Measurements from ENCODE around the gene BTAF1. TPM values are rescaled to one million over a fixed set of nuclear protein-coding genes. Genes with fewer than 3 reads are reported as not detected.

Gene BTAF1
- total and polyA plus RNA-seq, 12 donors: 7.8 to 55.5 (median 21.3) TPM

GRCh38 chr10:91908337-91909116 lies 15.0 kb upstream of the BTAF1 start:
- H3K9me3 ChIP-seq (replicated peaks in 1 of 3): no peaks in the 10 kb centered on the region
- H3K4me1 ChIP-seq (replicated peaks in 1 of 2): peaks cover 0 to 11% of the 10 kb centered on the region in 2 donors
- peak overlapping the region; percentile 10 to 69 (median 44) for H3K4me3 ChIP-seq
- DNase-seq: peak; percentile 72 to 85 (median 81)
- no peaks in the 10 kb centered on the region for H3K36me3 ChIP-seq (replicated peaks in 1 of 2)
- peak in 1 of 2 donors; percentile 59 for TF ChIP-seq POLR2A (IDR thresholded peaks at IDR 0.05)
- TF ChIP-seq, protein P1, sequence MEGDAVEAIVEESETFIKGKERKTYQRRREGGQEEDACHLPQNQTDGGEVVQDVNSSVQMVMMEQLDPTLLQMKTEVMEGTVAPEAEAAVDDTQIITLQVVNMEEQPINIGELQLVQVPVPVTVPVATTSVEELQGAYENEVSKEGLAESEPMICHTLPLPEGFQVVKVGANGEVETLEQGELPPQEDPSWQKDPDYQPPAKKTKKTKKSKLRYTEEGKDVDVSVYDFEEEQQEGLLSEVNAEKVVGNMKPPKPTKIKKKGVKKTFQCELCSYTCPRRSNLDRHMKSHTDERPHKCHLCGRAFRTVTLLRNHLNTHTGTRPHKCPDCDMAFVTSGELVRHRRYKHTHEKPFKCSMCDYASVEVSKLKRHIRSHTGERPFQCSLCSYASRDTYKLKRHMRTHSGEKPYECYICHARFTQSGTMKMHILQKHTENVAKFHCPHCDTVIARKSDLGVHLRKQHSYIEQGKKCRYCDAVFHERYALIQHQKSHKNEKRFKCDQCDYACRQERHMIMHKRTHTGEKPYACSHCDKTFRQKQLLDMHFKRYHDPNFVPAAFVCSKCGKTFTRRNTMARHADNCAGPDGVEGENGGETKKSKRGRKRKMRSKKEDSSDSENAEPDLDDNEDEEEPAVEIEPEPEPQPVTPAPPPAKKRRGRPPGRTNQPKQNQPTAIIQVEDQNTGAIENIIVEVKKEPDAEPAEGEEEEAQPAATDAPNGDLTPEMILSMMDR (IDR thresholded peaks at IDR 0.05): peak in 4 of 6 experiments; percentile 26 to 32 (median 28)
- intact Hi-C loops (cut with DNase I): loop anchor here in 1 of 2 donors (5.0 kb wide), 1 partner anchor 151 kb away; no protein-coding TSS in a partner anchor
- 0 to 1% (median 0%) methylated on average over 18 to 93 of the region's 93 CpGs; no CpG with 5 or more reads in 1 of the 4 donors for WGBS, 4 donors
- peak overlapping the region in 4 of 5 donors; percentile 1 to 79 (median 24) for H3K27ac ChIP-seq
- H3K27me3 ChIP-seq: no peaks in the 10 kb centered on the region

GRCh38 chr10:91909117-91909677 lies 14.4 kb upstream of the BTAF1 start, which contains the start of gene FGFBP3:
FGFBP3 (minus strand) TSS chr10:91909486; CDS start chr10:91908969, 517 bp downstream.
- H3K36me3 ChIP-seq (replicated peaks in 1 of 2): no peaks in the 10 kb centered on the region
- H3K4me1 ChIP-seq (replicated peaks in 1 of 2): peaks cover 0 to 11% of the 10 kb centered on the region in 2 donors
- no peaks in the 10 kb centered on the region for H3K9me3 ChIP-seq (replicated peaks in 1 of 3)
- WGBS, 4 donors: 0 to 1% (median 1%) methylated on average over 16 to 19 of the region's 19 CpGs
- DNase-seq: peak in 5 of 7 donors; percentile 21 to 45 (median 38)
- intact Hi-C loops (cut with DNase I): loop anchor here in 1 of 2 donors (5.0 kb wide), 1 partner anchor 152 kb away; no protein-coding TSS in a partner anchor
- H3K27me3 ChIP-seq: no peaks in the 10 kb centered on the region
- H3K27ac ChIP-seq: peak within 1 kb of the TSS in 4 of 5 donors; percentile 1 to 79 (median 24)
- no peak for TF ChIP-seq POLR2A (IDR thresholded peaks at IDR 0.05)
- TF ChIP-seq, protein P1 (IDR thresholded peaks at IDR 0.05): peak in 1 of 6 experiments; percentile 4
- peak within 1 kb of the TSS; percentile 10 to 69 (median 63) for H3K4me3 ChIP-seq

DNA sequence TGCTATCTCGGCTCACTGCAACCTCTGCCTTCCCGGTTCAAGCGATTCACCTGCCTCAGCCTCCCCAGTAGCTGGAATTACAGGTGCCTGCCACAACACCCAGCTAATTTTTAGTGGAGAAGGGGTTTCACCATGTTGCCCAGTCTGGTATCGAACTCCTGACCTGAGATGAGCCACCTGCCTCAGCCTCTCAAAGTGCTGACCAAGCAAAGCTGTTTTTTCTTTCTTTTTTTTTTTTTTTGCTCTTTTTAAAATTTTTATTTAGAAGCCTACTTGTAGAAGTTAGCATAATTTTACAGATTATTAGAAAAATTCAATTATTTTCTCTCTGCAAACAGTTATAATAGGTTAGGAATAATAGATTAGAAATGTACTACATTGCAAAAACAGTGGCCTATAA lies 13.1 kb upstream of the BTAF1 start:
- intact Hi-C loops (cut with DNase I): loop anchor here in 1 of 2 donors (10.0 kb wide), 1 partner anchor 146 kb away; no protein-coding TSS in a partner anchor
- H3K4me3 ChIP-seq: no peak overlapping the region
- no peaks in the 10 kb centered on the region for H3K27me3 ChIP-seq
- DNase-seq: no peak
- H3K4me1 ChIP-seq (replicated peaks in 1 of 2): peaks cover 0 to 11% of the 10 kb centered on the region in 2 donors
- H3K9me3 ChIP-seq (replicated peaks in 1 of 3): no peaks in the 10 kb centered on the region
- no peak overlapping the region for H3K27ac ChIP-seq
- WGBS, 4 donors: 85 to 88% (median 87%) methylated on average over 4 of the region's 4 CpGs
- TF ChIP-seq POLR2A (IDR thresholded peaks at IDR 0.05): no peak
- TF ChIP-seq, protein P1 (IDR thresholded peaks at IDR 0.05): no peak
- no peaks in the 10 kb centered on the region for H3K36me3 ChIP-seq (replicated peaks in 1 of 2)

DNA sequence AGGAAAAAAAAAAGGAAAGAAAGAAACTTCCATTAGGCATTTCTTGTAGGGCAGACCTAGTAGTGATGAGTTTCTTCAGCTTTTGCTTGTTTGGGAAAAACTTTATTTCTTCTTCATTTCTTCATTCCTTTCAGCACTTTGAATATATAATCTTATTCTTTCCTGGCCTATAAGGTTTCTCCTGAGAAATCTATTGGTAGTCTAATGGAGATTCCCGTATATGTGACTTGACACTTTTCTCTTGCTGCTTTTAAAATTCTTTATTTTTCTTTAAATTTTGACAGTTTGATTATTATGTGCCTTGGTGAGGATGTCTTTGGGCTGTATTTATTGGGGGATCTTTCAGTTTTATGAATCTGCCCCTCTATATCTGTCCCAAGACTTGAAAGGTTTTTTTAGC lies 3.9 kb upstream of the BTAF1 start:
- intact Hi-C loops (cut with DNase I): loop anchor here in 1 of 2 donors (10.0 kb wide), 1 partner anchor 155 kb away; no protein-coding TSS in a partner anchor
- Histone ChIP-seq H3K27ac (no peak overlapping the region), H3K4me3 (no peak overlapping the region), H3K9me3 (replicated peaks in 1 of 3) (no peaks in the 10 kb centered on the region), H3K4me1 (replicated peaks in 1 of 2) (peaks cover 3 to 4% of the 10 kb centered on the region in 2 donors), H3K27me3 (no peaks in the 10 kb centered on the region), H3K36me3 (replicated peaks in 1 of 2) (no peaks in the 10 kb centered on the region)
- 88 to 95% (median 93%) methylated on average over 1 of the region's 1 CpG for WGBS, 4 donors
- no peak for DNase-seq
- TF ChIP-seq, protein P1 (IDR thresholded peaks at IDR 0.05): no peak
- TF ChIP-seq POLR2A (IDR thresholded peaks at IDR 0.05): no peak
